OCI-LY1 (cell line): Measurements from ENCODE around the gene NLGN3.

Experiments
- H2AFZ ChIP-seq: fragments of 200-600 bp; sonication (generic), shearing (Covaris generic); 2 replicates; pipeline ENCODE4 v1.6.0; 2014; ENCODE audit warnings: antibody characterized with exemption, mild to moderate bottlenecking, low read length
- H3F3A ChIP-seq: fragments of 200-600 bp; sonication (generic), shearing (Covaris generic); 2 replicates; pipeline ENCODE4 v1.6.0; 2014; ENCODE audit warnings: mild to moderate bottlenecking, antibody characterized with exemption, low read length, moderate library complexity; ENCODE audit not compliant: insufficient read depth
- H3K27ac ChIP-seq: fragments of 200-600 bp; sonication (generic); 2 replicates; pipeline ENCODE4 v1.5.1; 2014; ENCODE audit warnings: low read length, mixed run types, mild to moderate bottlenecking, low read depth; ENCODE audit not compliant: poor library complexity, severe bottlenecking
- H3K27me3 ChIP-seq: fragments of 200-600 bp; sonication (generic); 2 replicates; pipeline ENCODE4 v1.6.0; 2014; ENCODE audit warnings: antibody characterized with exemption, mild to moderate bottlenecking, low read length, moderate library complexity; ENCODE audit not compliant: insufficient read depth
- H3K36me3 ChIP-seq: fragments of 200-600 bp; sonication (generic); 2 replicates; pipeline ENCODE4 v1.6.1; 2014; ENCODE audit warnings: mild to moderate bottlenecking, antibody characterized with exemption, low read length, moderate library complexity, mixed read lengths; ENCODE audit not compliant: insufficient read depth
- H3K4me1 ChIP-seq: fragments of 200-600 bp; sonication (generic); 2 replicates; pipeline ENCODE4 v1.5.1; 2014; ENCODE audit warnings: mild to moderate bottlenecking, low read length, moderate library complexity; ENCODE audit not compliant: insufficient read depth, severe bottlenecking
- H3K4me2 ChIP-seq: fragments of 200-600 bp; sonication (generic), shearing (Covaris generic); 2 replicates; pipeline ENCODE4 v1.6.1; 2014; ENCODE audit warnings: low read length
- H3K4me3 ChIP-seq: fragments of 200-600 bp; sonication (generic); 2 replicates; pipeline ENCODE4 v1.5.1; 2014; ENCODE audit warnings: low read length, low read depth, mild to moderate bottlenecking, mixed read lengths; ENCODE audit not compliant: poor library complexity, severe bottlenecking
- H3K79me2 ChIP-seq: fragments of 200-600 bp; shearing (Covaris generic); 2 replicates; pipeline ENCODE4 v1.6.1; 2016; ENCODE audit warnings: mixed run types, low read length, mixed read lengths; ENCODE audit not compliant: insufficient read depth
- H3K9ac ChIP-seq: fragments of 200-600 bp; sonication (generic), shearing (Covaris generic); 2 replicates; pipeline ENCODE4 v1.6.1; 2014; ENCODE audit warnings: mild to moderate bottlenecking, low read length, mixed read lengths
- H3K9me2 ChIP-seq: fragments of 200-600 bp; sonication (generic), shearing (Covaris generic); 2 replicates; pipeline ENCODE4 v1.6.1; 2014; ENCODE audit warnings: low read depth, mild to moderate bottlenecking, low read length, mixed read lengths
- H3K9me3 ChIP-seq: fragments of 200-600 bp; shearing (Covaris generic); 2 replicates; pipeline ENCODE4 v1.6.1; 2014; ENCODE audit warnings: low read length, mixed read lengths
- H4K20me1 ChIP-seq: fragments of 200-600 bp; sonication (generic), shearing (Covaris generic); 2 replicates; pipeline ENCODE4 v1.6.0; 2016; ENCODE audit warnings: mild to moderate bottlenecking, low read length; ENCODE audit not compliant: insufficient read depth
- CTCF ChIP-seq: fragments of 200-600 bp; sonication (generic), shearing (Covaris generic); IDR thresholded peaks from 2 replicates; pipeline ENCODE4 v1.5.1; 2017; ENCODE audit warnings: mild to moderate bottlenecking, antibody characterized with exemption, low read length, moderate library complexity, mixed read lengths
- EZH2 ChIP-seq: fragments of 200-600 bp; sonication (generic), shearing (Covaris generic); IDR thresholded peaks from 2 replicates; pipeline ENCODE4 v1.8.0; 2017; ENCODE audit warnings: borderline replicate concordance, mixed run types, mild to moderate bottlenecking, antibody characterized with exemption, low read length, moderate library complexity, mixed read lengths

The NLGN3 gene

GRCh38 chrX:71128166-71128833, 16.3 kb upstream of the NLGN3 start:
- Histone ChIP-seq H3K9me2 (no peaks in the 10 kb centered on the region), H3K27ac (no peak overlapping the region), H3K36me3 (peaks cover 71% of the 10 kb centered on the region), H3F3A (no peaks in the 10 kb centered on the region), H3K27me3 (no peaks in the 10 kb centered on the region), H3K9ac (no peak overlapping the region), H2AFZ (no peak overlapping the region), H3K4me2 (no peak overlapping the region), H4K20me1 (no peaks in the 10 kb centered on the region), H3K79me2 (no peaks in the 10 kb centered on the region), H3K9me3 (no peaks in the 10 kb centered on the region), H3K4me1 (no peaks in the 10 kb centered on the region), H3K4me3 (no peak overlapping the region)
- TF ChIP-seq EZH2: no peak
- no peak for TF ChIP-seq CTCF

GRCh38 chrX:71128915-71129765, 15.5 kb upstream of the NLGN3 start:
- H3K36me3 ChIP-seq: peaks cover 67% of the 10 kb centered on the region
- H3K27ac ChIP-seq: no peak overlapping the region
- no peaks in the 10 kb centered on the region for H3K4me1 ChIP-seq
- H3K4me3 ChIP-seq: no peak overlapping the region
- no peak overlapping the region for H2AFZ ChIP-seq
- H3K79me2 ChIP-seq: no peaks in the 10 kb centered on the region
- no peaks in the 10 kb centered on the region for H3K9me3 ChIP-seq
- H3K9ac ChIP-seq: no peak overlapping the region
- no peak overlapping the region for H3K4me2 ChIP-seq
- no peaks in the 10 kb centered on the region for H3F3A ChIP-seq
- no peaks in the 10 kb centered on the region for H3K9me2 ChIP-seq
- TF ChIP-seq EZH2 (no peak), CTCF (peak; percentile 71)
- H3K27me3 ChIP-seq: no peaks in the 10 kb centered on the region
- no peaks in the 10 kb centered on the region for H4K20me1 ChIP-seq

DNA sequence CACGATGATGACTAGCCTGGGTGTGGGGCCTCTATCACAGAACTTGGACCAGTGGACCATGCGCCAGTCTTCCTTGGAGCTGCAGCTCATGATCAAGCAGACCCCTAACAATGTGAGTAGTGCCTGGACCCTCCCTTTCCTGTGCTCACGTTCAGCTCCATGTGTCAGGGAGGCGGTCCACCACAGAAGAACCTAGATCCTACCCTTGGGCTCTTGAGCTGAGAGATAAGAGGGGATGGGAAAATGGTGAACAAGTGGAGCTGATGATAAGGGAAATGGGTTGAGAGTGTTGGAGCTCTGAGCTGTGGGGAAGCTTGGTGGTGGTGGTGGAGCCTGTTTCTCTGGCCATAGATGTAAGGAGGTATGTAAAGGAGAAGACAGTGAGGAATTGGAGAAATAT, 13.1 kb upstream of the NLGN3 start:
- Histone ChIP-seq H3K36me3 (peaks cover 64% of the 10 kb centered on the region), H3K9ac (no peak overlapping the region), H3K4me2 (no peak overlapping the region), H2AFZ (no peak overlapping the region), H3K27ac (no peak overlapping the region), H3K79me2 (no peaks in the 10 kb centered on the region), H3K9me3 (no peaks in the 10 kb centered on the region), H3K4me3 (no peak overlapping the region), H3K27me3 (no peaks in the 10 kb centered on the region), H3K9me2 (no peaks in the 10 kb centered on the region), H3K4me1 (no peaks in the 10 kb centered on the region), H4K20me1 (no peaks in the 10 kb centered on the region), H3F3A (no peaks in the 10 kb centered on the region)
- TF ChIP-seq EZH2 (no peak), CTCF (no peak)
